ENCODE results near the gene MMP24OS.

DNA sequence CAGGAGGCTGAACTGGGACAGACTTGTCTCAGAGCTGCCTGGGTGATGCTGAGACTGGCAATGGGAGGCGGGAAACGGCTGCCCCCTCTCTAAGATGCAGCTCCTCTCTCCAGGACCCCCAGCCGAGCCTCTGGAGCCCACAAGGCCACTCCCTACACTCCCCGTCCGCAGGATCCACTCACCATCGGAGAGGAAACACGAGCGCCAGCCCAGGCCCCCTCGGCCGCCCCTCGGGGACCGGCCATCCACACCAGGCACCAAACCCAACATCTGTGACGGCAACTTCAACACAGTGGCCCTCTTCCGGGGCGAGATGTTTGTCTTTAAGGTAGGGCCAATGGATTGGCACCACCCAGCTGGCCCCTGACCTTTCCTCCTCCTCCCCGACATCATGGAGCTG lies 10.8 kb downstream of the MMP24OS start:
- TF ChIP-seq, protein P1, sequence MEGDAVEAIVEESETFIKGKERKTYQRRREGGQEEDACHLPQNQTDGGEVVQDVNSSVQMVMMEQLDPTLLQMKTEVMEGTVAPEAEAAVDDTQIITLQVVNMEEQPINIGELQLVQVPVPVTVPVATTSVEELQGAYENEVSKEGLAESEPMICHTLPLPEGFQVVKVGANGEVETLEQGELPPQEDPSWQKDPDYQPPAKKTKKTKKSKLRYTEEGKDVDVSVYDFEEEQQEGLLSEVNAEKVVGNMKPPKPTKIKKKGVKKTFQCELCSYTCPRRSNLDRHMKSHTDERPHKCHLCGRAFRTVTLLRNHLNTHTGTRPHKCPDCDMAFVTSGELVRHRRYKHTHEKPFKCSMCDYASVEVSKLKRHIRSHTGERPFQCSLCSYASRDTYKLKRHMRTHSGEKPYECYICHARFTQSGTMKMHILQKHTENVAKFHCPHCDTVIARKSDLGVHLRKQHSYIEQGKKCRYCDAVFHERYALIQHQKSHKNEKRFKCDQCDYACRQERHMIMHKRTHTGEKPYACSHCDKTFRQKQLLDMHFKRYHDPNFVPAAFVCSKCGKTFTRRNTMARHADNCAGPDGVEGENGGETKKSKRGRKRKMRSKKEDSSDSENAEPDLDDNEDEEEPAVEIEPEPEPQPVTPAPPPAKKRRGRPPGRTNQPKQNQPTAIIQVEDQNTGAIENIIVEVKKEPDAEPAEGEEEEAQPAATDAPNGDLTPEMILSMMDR (IDR thresholded peaks at IDR 0.05) = no peak
- TF ChIP-seq POLR2A (IDR thresholded peaks at IDR 0.05) (no peak), POLR2AphosphoS5 (IDR thresholded peaks at IDR 0.05) (no peak)
